COR-L47 (cell line): ENCODE results near the gene STARD9.
"Not testable (repeated sequence)": the region's sequence is repeated elsewhere in the genome, so short reads cannot be mapped to it uniquely, and the experiment has no call there.

Experiments
- DNase-seq: peaks from one replicate; lab custom pipeline; 2025; lab: John Stamatoyannopoulos, UW

STARD9 gene

GRCh38 chr15:42590619-42591237, 15.3 kb downstream of the STARD9 start:
- DNase-seq = no peak

GRCh38 chr15:42591238-42591934, 16.0 kb downstream of the STARD9 start:
- DNase-seq = no peak

GRCh38 chr15:42592716-42593115, 17.3 kb downstream of the STARD9 start:
- no peak for DNase-seq

GRCh38 chr15:42593143-42593542, 17.7 kb downstream of the STARD9 start:
- no peak for DNase-seq

- DNase-seq = no peak
Observed at GRCh38 chr15:42594095-42594494, 18.7 kb downstream of the STARD9 start.

- DNase-seq = no peak
Observed at GRCh38 chr15:42595626-42596240, 20.3 kb downstream of the STARD9 start.

- DNase-seq = not testable (repeated sequence)
Observed at GRCh38 chr15:42601316-42601715, 25.9 kb downstream of the STARD9 start.

- DNase-seq = no peak
Observed at GRCh38 chr15:42602501-42602900, 27.1 kb downstream of the STARD9 start.

- no peak for DNase-seq
Observed at GRCh38 chr15:42603978-42604377, 28.6 kb downstream of the STARD9 start.

GRCh38 chr15:42604894-42605744, 29.7 kb downstream of the STARD9 start:
- DNase-seq = no peak

GRCh38 chr15:42605796-42606195, 30.4 kb downstream of the STARD9 start:
- no peak for DNase-seq

- no peak for DNase-seq
Observed at GRCh38 chr15:42608110-42608531, 32.7 kb downstream of the STARD9 start.

- no peak for DNase-seq
Observed at GRCh38 chr15:42608752-42609488, 33.5 kb downstream of the STARD9 start.

GRCh38 chr15:42611532-42611931, 36.1 kb downstream of the STARD9 start:
- no peak for DNase-seq

- no peak for DNase-seq
Observed at GRCh38 chr15:42612367-42612912, 37.0 kb downstream of the STARD9 start.

- no peak for DNase-seq
Observed at GRCh38 chr15:42616107-42616506, 40.7 kb downstream of the STARD9 start.

GRCh38 chr15:42619656-42620371, 44.4 kb downstream of the STARD9 start:
- DNase-seq = no peak

GRCh38 chr15:42621386-42621785, 46.0 kb downstream of the STARD9 start:
- DNase-seq = no peak

- no peak for DNase-seq
Observed at GRCh38 chr15:42621996-42622925, 46.9 kb downstream of the STARD9 start.

GRCh38 chr15:42623951-42624350, 48.5 kb downstream of the STARD9 start:
- DNase-seq = no peak
